HCT116 (cell line): ENCODE data around the gene AJUBA. TPM values are rescaled to one million over a fixed set of nuclear protein-coding genes. Genes with fewer than 3 reads are reported as not detected.
"Not testable (repeated sequence)": the region's sequence is repeated elsewhere in the genome, so short reads cannot be mapped to it uniquely, and the experiment has no call there.

ENCODE experiments used
- ATAC-seq: fragments of 200-7000 bp; cut with Tn5 transposase; 2 replicates; pipeline ENCODE4 v1.9.1; 2020; ENCODE audit warnings: mild to moderate bottlenecking, moderate library complexity
- BruUV-seq: library from RNA; stranded (reverse); fragments of 400-500 nt; replicated peaks from 2 replicates; lab custom pipeline; 2021; lab: Mats Ljungman, UMichigan
- CTCF ChIA-PET: fragments of 300-600 bp; sonication (Branson Sonifier 250); formaldehyde crosslinking; loops from one replicate; lab custom pipeline; 2021; ENCODE audit warnings: antibody characterized with exemption; lab: Charles Lee
- POLR2A ChIA-PET: fragments of 300-600, 350-600 bp; sonication (Branson Sonifier 250); formaldehyde crosslinking; loops from one replicate; lab custom pipeline; 2021; ENCODE audit warnings: antibody characterized with exemption; lab: Charles Lee
- RAD21 ChIA-PET, 2 experiments: fragments of 300-600 bp; sonication (Branson Sonifier 250); formaldehyde crosslinking; loops; one replicate each; lab custom pipeline; 2023; ENCODE audit warnings: low total read pairs in 2 of 2; ENCODE audit not compliant: uncharacterized antibody in 2 of 2, unreplicated experiment in 2 of 2, low non-redundant PET in 1 of 2; lab: Charles Lee
- DNase-seq: peaks from one replicate; pipeline ENCODE4 v3.0.0-alpha.2; 2010; ENCODE audit warnings: low read depth, low spot score
- H2AFZ ChIP-seq: fragments of 200-600 bp; shearing (Covaris generic), sonication (generic); 2 replicates; pipeline ENCODE4 v1.6.1; 2017; ENCODE audit warnings: low read depth, mixed run types, mixed read lengths, antibody characterized with exemption, low read length; ENCODE audit not compliant: poor library complexity, severe bottlenecking
- H3K27ac ChIP-seq: 2 replicates; pipeline ENCODE4 v1.5.1; 2012; ENCODE audit warnings: low read depth, low read length
- H3K27me3 ChIP-seq: fragments of 200-600 bp; sonication (generic); 2 replicates; pipeline ENCODE4 v1.6.1; 2016; ENCODE audit warnings: mixed run types, low read length, mixed read lengths; ENCODE audit not compliant: insufficient read depth
- H3K36me3 ChIP-seq, 2 experiments: fragments of 200-500 bp in 1 of 2; fragments of 200-600 bp in 1 of 2; sonication (Bioruptor generic) in 1 of 2; sonication (generic) in 1 of 2; 2 replicates each; pipeline versions ENCODE4 v1.5.1 to v1.6.1; 2014 to 2016; ENCODE audit warnings: low read length in 2 of 2, inconsistent platforms in 1 of 2, mixed read lengths in 1 of 2, mixed run types in 1 of 2; ENCODE audit not compliant: insufficient read depth in 2 of 2, control insufficient read depth in 1 of 2
- H3K4me1 ChIP-seq, 2 experiments: fragments of 200-600 bp in 1 of 2; sonication (generic) in 1 of 2; 2 replicates each; pipeline versions ENCODE4 v1.5.1 to v1.6.1; 2012 to 2017; ENCODE audit warnings: low read length in 2 of 2, inconsistent platforms in 1 of 2, mild to moderate bottlenecking in 1 of 2, mixed read lengths in 1 of 2, mixed run types in 1 of 2, moderate library complexity in 1 of 2; ENCODE audit not compliant: insufficient read depth in 2 of 2, control insufficient read depth in 1 of 2
- H3K4me2 ChIP-seq: fragments of 200-600 bp; sonication (generic); 2 replicates; pipeline ENCODE4 v1.6.1; 2017; ENCODE audit warnings: mixed run types, low read length, mixed read lengths
- H3K4me3 ChIP-seq, 2 experiments: fragments of 200-600 bp in 1 of 2; sonication (generic) in 1 of 2; replicated peaks in 1 of 2; 2 replicates each; pipeline ENCODE4 v1.5.1; 2011 to 2016; ENCODE audit warnings: low read length in 2 of 2, control low read depth in 1 of 2, low read depth in 1 of 2, mild to moderate bottlenecking in 1 of 2, mixed read lengths in 1 of 2, mixed run types in 1 of 2
- H3K79me2 ChIP-seq: fragments of 200-600 bp; sonication (generic); 2 replicates; pipeline ENCODE4 v1.6.1; 2017; ENCODE audit warnings: mild to moderate bottlenecking, mixed run types, low read length, moderate library complexity, mixed read lengths; ENCODE audit not compliant: insufficient read depth
- H3K9ac ChIP-seq: fragments of 200-600 bp; sonication (generic); 2 replicates; pipeline ENCODE4 v1.6.1; 2016; ENCODE audit warnings: low read length, mixed read lengths
- H3K9me2 ChIP-seq: fragments of 200-600 bp; sonication (generic), shearing (Covaris generic); 2 replicates; pipeline ENCODE4 v1.6.1; 2017; ENCODE audit warnings: mixed run types, mild to moderate bottlenecking, moderate library complexity; ENCODE audit not compliant: insufficient read depth
- H3K9me3 ChIP-seq, 2 experiments: fragments of 200-500 bp in 1 of 2; fragments of 200-600 bp in 1 of 2; sonication (Bioruptor generic) in 1 of 2; sonication (generic) in 1 of 2; 2 replicates each; pipeline ENCODE4 v1.6.1; 2014 to 2017; ENCODE audit warnings: low read length in 2 of 2, mixed read lengths in 2 of 2, inconsistent platforms in 1 of 2, low read depth in 1 of 2, mild to moderate bottlenecking in 1 of 2, mixed run types in 1 of 2, moderate library complexity in 1 of 2; ENCODE audit not compliant: control insufficient read depth in 1 of 2, insufficient read depth in 1 of 2
- H4K20me1 ChIP-seq: fragments of 200-600 bp; sonication (generic), shearing (Covaris generic); 2 replicates; pipeline ENCODE4 v1.6.1; 2017; ENCODE audit warnings: mixed run types, mild to moderate bottlenecking, moderate library complexity; ENCODE audit not compliant: insufficient read depth
- EGR1 ChIP-seq: IDR thresholded peaks from 2 replicates; pipeline ENCODE4 v1.6.1; 2012; ENCODE audit warnings: low read depth
- ELF1 ChIP-seq: IDR thresholded peaks from 2 replicates; pipeline ENCODE4 v1.6.1; 2012; ENCODE audit warnings: low read depth, borderline replicate concordance
- EZH2phosphoT487 ChIP-seq: fragments of 200-600 bp; IDR thresholded peaks from 2 replicates; pipeline ENCODE4 v1.6.1; 2018; ENCODE audit warnings: antibody characterized with exemption, borderline replicate concordance
- FOSL1 ChIP-seq: IDR thresholded peaks from 2 replicates; pipeline ENCODE4 v1.6.1; 2012; ENCODE audit warnings: low read depth
- JUND ChIP-seq: IDR thresholded peaks from 2 replicates; pipeline ENCODE4 v1.6.1; 2012
- RAD21 ChIP-seq: IDR thresholded peaks from 2 replicates; pipeline ENCODE4 v1.6.1; 2012; ENCODE audit warnings: low read depth, mild to moderate bottlenecking
- SRF ChIP-seq: IDR thresholded peaks from 2 replicates; pipeline ENCODE4 v1.6.1; 2012; ENCODE audit warnings: low read depth
- YY1 ChIP-seq: IDR thresholded peaks from 2 replicates; pipeline ENCODE4 v1.6.1; 2011; ENCODE audit warnings: low read length, low read depth, moderate library complexity, mild to moderate bottlenecking; ENCODE audit not compliant: insufficient replicate concordance; ENCODE audit errors: extremely low read depth
- ZFX ChIP-seq: fragments of 450-650 bp; IDR thresholded peaks from 2 replicates; pipeline ENCODE4 v1.6.1; 2017
- ZNF274 ChIP-seq: fragments of 200-500 bp; sonication (Bioruptor generic); IDR thresholded peaks from 2 replicates; pipeline ENCODE4 v1.6.1; 2014; ENCODE audit warnings: mild to moderate bottlenecking, low read depth, low read length, inconsistent platforms
- intact Hi-C: fragments of 100-400 bp; cut with micrococcal nuclease; formaldehyde crosslinking; loops from 2 replicates; pipeline ENCODE4 v1.10.0; 2022
- total RNA-seq: library from RNA; stranded (reverse); gene quantifications from one replicate; pipeline ENCODE4 v1.2.1, GENCODE V29; 2021; ENCODE audit not compliant: unreplicated experiment
- TF ChIP-seq, protein P1 (sequence below): IDR thresholded peaks from 2 replicates; pipeline ENCODE4 v1.6.1; 2011; ENCODE audit warnings: mild to moderate bottlenecking, low read length, moderate library complexity; ENCODE audit not compliant: insufficient replicate concordance; ENCODE audit errors: extremely low read depth

Gene AJUBA
- total RNA-seq, 1 experiment from 2014 or later: 39.7 TPM

DNA sequence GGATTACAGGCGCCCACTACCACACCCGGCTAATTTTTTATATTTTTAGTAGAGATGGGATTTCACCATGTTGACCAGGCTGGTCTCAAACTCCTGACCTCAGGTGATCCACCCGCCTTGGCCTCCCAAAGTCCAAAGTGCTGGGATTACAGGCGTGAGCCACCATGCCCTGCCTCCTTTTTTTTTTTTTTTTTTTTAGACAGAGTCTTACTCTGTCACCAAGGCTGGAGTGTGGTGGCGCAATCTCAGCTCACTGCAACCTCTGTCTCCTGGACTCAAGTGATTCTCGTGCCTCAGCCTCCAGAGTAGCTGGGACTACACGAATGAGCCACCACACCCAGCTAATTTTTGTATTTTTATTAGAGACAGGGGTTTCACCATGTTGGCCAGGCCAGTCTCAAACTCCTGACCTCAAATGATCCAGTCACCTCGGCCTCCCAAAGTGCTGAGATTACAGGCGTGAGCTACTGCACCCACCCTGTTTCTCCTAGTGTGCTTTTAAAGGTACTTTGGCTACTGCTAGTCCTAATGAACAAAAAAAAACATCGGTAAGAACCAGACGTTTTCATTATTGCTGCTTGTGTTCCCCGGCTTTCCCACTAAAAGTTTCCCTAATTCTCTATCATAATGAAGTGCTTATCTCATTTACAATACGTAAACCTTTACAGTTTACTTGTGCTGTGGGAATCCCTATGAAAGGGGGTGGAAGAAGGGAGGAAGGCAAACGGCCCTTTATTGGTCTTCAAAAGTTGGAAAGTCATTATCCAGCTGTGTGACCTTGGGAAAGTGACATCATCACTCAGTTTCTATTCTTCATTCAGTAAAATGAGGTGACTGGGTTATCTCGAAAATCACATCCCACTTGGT is 16.2 kb downstream of the AJUBA start:
- H3K27ac ChIP-seq, H3K27me3 ChIP-seq, H2AFZ ChIP-seq, H3K9me3 ChIP-seq, BruUV-seq, H3K4me1 ChIP-seq, intact Hi-C loops, DNase-seq, H3K4me2 ChIP-seq, H3K9me2 ChIP-seq, H3K4me3 ChIP-seq, H3K36me3 ChIP-seq, H3K9ac ChIP-seq, H3K79me2 ChIP-seq, H4K20me1 ChIP-seq, ATAC-seq: not testable (repeated sequence)
- ChIA-PET CTCF (interaction anchor here (1.2 kb wide), 1 partner anchor 10 kb away, joined by 3 read pairs; no protein-coding TSS in a partner anchor), POLR2A (interaction anchor here (1.2 kb wide), 1 partner anchor 10 kb away, joined by 3 read pairs; no protein-coding TSS in a partner anchor), RAD21 (interaction anchor here in 1 of 2 experiments (0.6 kb wide), 1 partner anchor 22 kb away, joined by 6 read pairs; no protein-coding TSS in a partner anchor)

DNA sequence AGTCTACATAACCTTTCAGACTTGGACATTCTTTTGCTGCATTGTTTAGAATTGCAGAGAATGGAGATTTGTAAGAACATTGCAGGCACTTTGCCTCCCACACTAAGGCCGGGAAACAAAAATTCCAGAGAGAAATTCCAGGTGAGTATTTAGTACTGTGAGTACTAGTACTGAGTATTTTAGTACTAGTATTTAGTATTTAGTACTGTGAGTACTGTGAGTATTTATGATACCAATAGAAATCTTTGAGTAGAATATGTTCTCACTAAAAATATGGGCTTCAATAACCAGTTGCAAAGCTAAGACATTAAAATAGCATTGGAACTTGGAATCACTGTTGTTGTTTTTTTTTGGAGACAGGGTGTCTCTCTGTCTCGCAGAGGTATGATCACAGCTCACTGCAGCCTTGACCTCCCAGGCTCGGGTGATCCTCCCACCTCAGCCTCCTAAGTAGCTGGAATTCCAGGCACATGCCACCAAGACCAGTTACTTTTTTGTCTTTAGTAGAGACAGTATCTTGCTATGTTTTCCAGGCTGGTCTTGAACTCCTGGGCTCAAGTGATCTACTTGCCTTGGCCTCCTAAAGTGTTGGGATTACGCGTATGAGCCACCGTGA is 20.2 kb downstream of the AJUBA start:
- ChIA-PET CTCF (interaction anchor here (1.3 kb wide), 1 partner anchor 11 kb away, joined by 4 read pairs; no protein-coding TSS in a partner anchor), POLR2A (no interaction called here), RAD21 (no interaction called here)
- Histone ChIP-seq H3K4me2 (no peak overlapping the region), H3K27ac (no peak overlapping the region), H2AFZ (no peak overlapping the region), H3K27me3 (no peaks in the 10 kb centered on the region), H4K20me1 (no peaks in the 10 kb centered on the region), H3K9me2 (no peaks in the 10 kb centered on the region), H3K36me3 (no peaks in the 10 kb centered on the region), H3K79me2 (no peaks in the 10 kb centered on the region), H3K4me3 (no peak overlapping the region), H3K9me3 (no peaks in the 10 kb centered on the region), H3K4me1 (peaks cover 5 to 8% of the 10 kb centered on the region in 2 experiments; a peak in 3 of 4 replicates), H3K9ac (no peak overlapping the region)
- DNase-seq: no peak
- intact Hi-C loops: no loop called here
- no peak for ATAC-seq
- no TSS peak for BruUV-seq
- no peak for TF ChIP-seq EGR1
- TF ChIP-seq FOSL1: no peak
- no peak for TF ChIP-seq RAD21
- TF ChIP-seq, protein P1, sequence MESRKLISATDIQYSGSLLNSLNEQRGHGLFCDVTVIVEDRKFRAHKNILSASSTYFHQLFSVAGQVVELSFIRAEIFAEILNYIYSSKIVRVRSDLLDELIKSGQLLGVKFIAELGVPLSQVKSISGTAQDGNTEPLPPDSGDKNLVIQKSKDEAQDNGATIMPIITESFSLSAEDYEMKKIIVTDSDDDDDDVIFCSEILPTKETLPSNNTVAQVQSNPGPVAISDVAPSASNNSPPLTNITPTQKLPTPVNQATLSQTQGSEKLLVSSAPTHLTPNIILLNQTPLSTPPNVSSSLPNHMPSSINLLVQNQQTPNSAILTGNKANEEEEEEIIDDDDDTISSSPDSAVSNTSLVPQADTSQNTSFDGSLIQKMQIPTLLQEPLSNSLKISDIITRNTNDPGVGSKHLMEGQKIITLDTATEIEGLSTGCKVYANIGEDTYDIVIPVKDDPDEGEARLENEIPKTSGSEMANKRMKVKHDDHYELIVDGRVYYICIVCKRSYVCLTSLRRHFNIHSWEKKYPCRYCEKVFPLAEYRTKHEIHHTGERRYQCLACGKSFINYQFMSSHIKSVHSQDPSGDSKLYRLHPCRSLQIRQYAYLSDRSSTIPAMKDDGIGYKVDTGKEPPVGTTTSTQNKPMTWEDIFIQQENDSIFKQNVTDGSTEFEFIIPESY: no peak
- TF ChIP-seq ELF1: no peak
- no peak for TF ChIP-seq ZNF274
- no peak for TF ChIP-seq ZFX
- no peak for TF ChIP-seq JUND
- no peak for TF ChIP-seq EZH2phosphoT487
- no peak for TF ChIP-seq YY1
- no peak for TF ChIP-seq SRF
